GM12872 (cell line): ENCODE results near the gene TFDP3.

ENCODE experiments used
- CTCF ChIP-seq: IDR thresholded peaks from 3 replicates; pipeline ENCODE4 v1.5.1; 2011; ENCODE audit warnings: low read depth, mild to moderate bottlenecking, low read length, moderate library complexity; ENCODE audit not compliant: insufficient read depth

TFDP3 gene

DNA sequence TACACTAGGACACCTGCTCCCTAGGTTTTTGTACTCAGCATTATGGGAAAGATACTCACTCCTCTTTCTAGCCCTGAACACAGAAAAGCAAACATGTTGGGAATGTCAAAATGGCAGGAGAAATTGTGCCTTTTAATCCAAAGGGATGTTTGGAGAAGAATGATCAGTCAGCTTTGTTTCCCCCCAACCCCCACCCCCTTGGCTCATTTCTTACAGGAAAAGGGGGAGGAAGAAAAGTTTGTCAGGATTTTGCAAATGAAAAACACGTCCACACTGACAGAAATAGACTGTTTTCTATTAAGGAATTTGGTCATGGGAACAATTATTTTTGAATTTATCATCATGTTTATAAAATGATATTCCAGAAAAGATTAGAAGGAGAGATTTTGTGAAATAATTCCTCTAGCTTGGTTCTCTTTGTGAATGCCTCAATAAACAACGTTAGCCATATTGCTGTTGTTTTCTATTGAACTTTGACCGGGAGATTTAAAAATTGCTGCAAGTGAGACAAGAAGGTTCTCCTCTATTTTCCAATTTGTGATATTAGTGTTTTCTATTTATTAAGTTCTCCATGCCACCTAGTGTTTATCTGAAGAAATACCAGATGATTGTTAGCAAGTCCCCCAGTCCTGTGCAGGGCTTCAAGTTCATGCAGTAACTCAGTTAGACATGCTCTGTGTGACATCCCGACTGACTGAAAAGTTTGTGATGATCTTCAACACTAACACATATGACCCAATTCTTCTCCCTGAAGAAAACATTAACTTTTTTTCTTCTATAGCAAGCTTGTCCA lies 31.3 kb upstream of the TFDP3 start:
- 0 out of 3 replicates have a peak, but pooled peaks have one; percentile 8 for TF ChIP-seq CTCF

DNA sequence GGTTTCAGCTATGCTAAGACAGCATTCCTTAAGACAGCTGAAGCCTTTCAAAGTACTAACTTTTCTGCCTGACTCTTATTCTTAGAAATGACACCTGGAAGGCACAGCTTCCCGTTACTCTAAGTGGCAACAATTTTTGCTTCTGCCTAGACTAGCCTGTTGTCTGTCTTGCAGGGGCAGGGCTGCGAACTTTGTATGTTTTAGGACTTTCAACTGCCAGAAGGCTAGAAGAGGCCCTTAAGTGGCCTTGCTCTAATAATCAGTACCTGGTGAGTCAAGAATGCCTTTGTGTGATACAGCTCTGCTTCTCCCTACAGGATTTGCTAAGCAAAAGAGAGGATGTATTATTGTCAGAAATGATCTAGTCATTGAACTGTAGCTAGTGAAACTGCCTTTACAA lies 30.0 kb upstream of the TFDP3 start:
- no peak for TF ChIP-seq CTCF

DNA sequence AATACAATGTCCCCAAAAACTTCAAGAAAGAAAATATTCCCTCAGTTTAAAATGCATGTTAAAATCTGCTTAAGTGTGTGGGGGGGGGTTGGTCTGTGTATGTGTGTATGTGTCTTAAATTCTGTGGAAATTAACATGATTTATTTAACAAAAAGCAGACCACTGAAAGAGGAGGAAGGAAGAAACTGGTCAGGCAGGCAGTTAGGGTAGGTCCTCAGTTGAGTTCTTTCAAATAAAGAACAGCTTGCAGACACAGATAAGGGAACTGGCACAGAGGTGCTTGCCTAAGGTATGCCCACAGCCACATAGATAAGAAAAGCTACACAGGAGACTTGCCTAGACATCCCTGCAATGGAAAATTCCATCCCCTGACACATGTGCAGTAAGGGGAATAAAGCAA lies 28.8 kb upstream of the TFDP3 start:
- no peak for TF ChIP-seq CTCF

DNA sequence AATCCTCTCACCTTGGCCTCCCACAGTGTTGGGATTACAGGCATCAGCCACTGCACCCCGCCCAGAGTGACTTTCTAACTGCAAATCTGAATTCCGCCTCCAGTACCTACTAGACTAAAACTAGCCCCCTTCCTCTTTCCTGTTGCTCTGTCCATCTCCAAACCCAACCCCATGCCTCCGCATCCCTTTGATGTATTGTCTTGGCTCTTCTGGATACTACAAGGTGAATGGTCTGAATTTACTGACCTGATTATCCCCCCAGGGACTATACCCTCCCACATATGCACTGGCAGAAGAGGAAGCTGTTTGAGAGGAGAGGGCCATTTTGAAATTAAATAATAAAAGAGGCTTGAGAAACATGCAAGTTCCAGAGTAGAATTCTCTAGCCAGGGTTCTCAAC lies 17.7 kb upstream of the TFDP3 start:
- no peak for TF ChIP-seq CTCF

DNA sequence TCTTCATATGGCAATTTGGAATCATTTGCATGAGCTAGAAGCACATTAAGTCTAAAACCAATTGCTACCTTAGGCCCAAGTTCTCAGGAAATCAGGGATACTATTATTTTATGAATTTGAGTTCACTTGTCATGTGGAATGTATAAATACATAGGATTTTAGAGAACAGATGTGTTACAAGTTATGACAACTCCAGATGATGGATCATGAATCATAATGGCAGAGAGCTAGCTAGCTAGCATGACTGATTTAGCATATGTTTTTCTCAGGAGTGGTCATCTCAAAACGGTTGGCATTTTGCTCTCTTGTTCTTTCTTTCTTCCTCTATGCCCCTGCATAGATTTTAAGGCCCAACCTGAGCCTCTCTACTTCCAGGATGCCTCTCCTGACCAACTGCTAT lies 14.2 kb upstream of the TFDP3 start:
- no peak for TF ChIP-seq CTCF

- no peak for TF ChIP-seq CTCF
Observed at GRCh38 chrX:133229361-133229760, 11.2 kb upstream of the TFDP3 start.

GRCh38 chrX:133215747-133216146 lies 2.4 kb downstream of the TFDP3 start:
- peak; percentile 37; the same call in 1 of the 3 replicates for TF ChIP-seq CTCF
